Islet precursor cell (in vitro differentiated cells): ENCODE data around the gene HK3.
"Not testable (repeated sequence)": the region's sequence is repeated elsewhere in the genome, so short reads cannot be mapped to it uniquely, and the experiment has no call there.

Experiments
- DNase-seq: peaks from one replicate; pipeline ENCODE4 v3.0.0-alpha.2; 2018

The HK3 gene

GRCh38 chr5:176881816-176882566, 17.2 kb downstream of the HK3 start:
- DNase-seq = no peak

- DNase-seq = no peak
Measured at GRCh38 chr5:176881021-176881749, 18.0 kb downstream of the HK3 start.

GRCh38 chr5:176880366-176881020, 18.7 kb downstream of the HK3 start:
- no peak for DNase-seq

- no peak for DNase-seq
Measured at GRCh38 chr5:176879663-176880361, 19.3 kb downstream of the HK3 start.

- DNase-seq = no peak
Measured at GRCh38 chr5:176878906-176879662, 20.1 kb downstream of the HK3 start.

- DNase-seq = no peak
Measured at GRCh38 chr5:176878463-176878862, 20.7 kb downstream of the HK3 start.

GRCh38 chr5:176877793-176878331, 21.3 kb downstream of the HK3 start:
- no peak for DNase-seq

- DNase-seq = no peak
Measured at GRCh38 chr5:176876506-176877431, 22.4 kb downstream of the HK3 start.

GRCh38 chr5:176875783-176876505, 23.2 kb downstream of the HK3 start:
- no peak for DNase-seq

- DNase-seq = no peak
Measured at GRCh38 chr5:176875014-176875550, 24.1 kb downstream of the HK3 start.

GRCh38 chr5:176874198-176874780, 24.9 kb downstream of the HK3 start:
- no peak for DNase-seq

- DNase-seq = no peak
Measured at GRCh38 chr5:176873541-176874172, 25.5 kb downstream of the HK3 start.

- DNase-seq = not testable (repeated sequence)
Measured at GRCh38 chr5:176873011-176873410, 26.1 kb downstream of the HK3 start.

- not testable (repeated sequence) for DNase-seq
Measured at GRCh38 chr5:176872586-176872985, 26.6 kb downstream of the HK3 start.

GRCh38 chr5:176870644-176871043, 28.5 kb downstream of the HK3 start:
- not testable (repeated sequence) for DNase-seq

- peak; percentile 89 for DNase-seq
Measured at GRCh38 chr5:176870110-176870591, 29.0 kb downstream of the HK3 start.

- no peak for DNase-seq
Measured at GRCh38 chr5:176869501-176870109, 29.5 kb downstream of the HK3 start.

GRCh38 chr5:176868731-176869130, 30.4 kb downstream of the HK3 start:
- no peak for DNase-seq
